AG09319 (cell line): ENCODE results near the gene FBXL16.

Source experiments
- DNase-seq: peaks from one replicate; pipeline ENCODE4 v3.0.0-alpha.2; 2010; ENCODE audit warnings: low read depth; ENCODE audit errors: extremely low read depth
- CTCF ChIP-seq: IDR thresholded peaks from 2 replicates; pipeline ENCODE4 v1.5.1; 2011; ENCODE audit warnings: low read depth, mild to moderate bottlenecking, inconsistent platforms, low read length, moderate library complexity

The FBXL16 gene

DNA sequence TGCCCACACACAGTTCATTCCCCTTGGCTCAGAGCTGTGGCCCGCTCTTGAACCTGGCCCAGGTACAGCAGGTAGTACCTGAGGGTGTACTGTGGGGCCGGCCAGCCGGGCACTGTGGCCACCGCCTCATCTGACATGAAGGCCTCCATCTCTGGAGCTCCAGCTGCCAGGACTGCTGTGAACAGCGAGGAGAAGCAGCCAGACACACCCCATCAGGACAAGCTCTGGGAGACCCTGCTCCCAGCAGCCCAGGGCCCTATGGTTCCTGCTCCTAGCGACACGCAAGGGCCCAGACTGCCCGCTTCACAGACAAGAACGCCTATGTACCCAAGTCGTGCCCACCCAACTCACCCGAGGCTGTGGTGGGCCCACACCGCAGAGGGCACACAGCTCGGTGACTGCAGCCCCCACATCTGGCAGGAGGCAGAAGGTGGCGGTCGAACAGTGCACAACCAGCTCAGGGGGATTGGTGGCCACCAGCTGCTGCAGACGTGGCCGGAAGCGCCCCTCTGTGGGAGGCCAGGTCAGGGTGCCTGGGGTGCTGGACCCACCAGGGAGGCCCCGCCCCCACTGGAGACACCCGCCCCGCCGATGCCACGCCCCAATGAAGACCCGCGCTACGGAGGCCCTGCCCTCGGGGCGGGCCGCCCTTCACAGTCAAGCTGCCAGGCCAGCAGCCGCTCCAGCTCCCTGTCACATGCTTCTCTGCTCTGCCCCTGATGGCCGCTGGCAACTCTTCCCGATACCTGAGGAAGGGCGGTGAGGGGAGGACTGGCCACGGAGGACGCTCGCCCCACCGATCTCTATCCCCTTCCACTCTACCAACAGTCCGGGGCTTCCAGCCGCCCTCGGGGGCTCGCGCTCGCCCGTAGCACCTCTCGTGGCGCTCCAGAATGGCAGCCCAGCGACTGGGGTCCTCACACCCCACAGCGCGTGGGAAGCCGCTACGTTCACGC, 26.5 kb downstream of the FBXL16 start:
- DNase-seq = no peak
- TF ChIP-seq CTCF = no peak

DNA sequence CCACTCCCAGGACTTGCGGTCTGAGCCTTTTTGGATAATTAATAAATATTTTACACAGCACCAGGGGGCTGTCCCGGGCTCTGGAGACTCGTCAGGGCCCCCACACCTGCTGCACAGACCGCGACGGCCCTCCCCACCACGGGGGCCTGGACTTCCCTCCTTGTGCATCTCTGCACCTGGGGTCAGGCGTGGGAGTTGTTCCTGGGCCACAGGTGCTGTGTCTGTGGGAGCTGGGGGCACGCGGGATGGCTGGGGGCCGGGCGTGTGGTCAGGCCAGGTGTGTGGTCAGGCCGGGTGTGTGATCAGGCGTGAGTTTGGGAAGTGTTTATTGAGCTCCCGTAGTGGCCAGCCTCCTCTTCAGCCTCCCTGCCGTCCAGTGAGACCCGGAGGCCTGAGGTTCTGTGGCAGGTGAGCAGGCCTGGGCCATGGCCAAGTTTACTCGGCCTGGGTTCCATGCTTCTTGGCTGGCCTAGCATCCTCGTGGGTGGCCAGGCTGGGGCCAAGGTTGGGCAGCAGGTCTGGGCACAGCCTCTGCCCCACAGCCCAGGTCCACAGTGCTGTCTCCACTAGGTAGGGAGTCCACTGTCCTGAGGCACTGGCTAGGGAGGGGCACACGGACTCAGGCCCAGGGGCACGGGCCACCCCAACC, 27.3 kb downstream of the FBXL16 start:
- TF ChIP-seq CTCF = no peak
- no peak for DNase-seq

DNA sequence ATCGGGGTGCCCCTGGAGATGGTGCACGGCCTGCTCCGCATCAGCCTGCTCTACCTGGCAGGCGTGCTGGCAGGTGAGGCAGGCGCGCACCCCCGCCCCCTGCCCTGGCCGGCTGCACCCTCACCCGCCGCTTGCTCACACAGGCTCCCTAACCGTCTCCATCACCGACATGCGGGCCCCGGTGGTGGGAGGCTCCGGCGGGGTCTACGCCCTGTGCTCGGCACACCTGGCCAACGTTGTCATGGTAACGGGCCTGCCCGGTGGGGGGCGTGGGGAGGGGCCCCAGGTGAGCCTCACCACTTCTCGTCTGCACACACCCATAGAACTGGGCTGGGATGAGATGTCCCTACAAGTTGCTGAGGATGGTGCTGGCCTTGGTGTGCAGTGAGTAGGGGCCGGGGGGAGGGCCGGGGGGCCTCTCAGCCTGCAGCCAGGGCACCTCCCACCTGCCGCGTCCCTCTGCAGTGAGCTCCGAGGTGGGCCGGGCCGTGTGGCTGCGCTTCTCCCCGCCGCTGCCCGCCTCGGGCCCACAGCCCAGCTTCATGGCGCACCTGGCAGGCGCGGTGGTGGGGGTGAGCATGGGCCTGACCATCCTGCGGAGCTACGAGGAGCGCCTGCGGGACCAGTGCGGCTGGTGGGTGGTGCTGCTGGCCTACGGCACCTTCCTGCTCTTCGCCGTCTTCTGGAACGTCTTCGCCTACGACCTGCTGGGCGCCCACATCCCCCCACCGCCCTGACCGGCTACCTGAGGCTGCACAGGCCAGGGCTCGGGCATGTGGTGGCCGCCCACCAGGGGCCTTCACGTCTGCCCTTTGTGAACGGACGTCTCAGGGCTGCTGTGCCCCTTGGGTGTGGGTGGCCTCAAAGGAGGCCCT, 28.0 kb downstream of the FBXL16 start:
- no peak for DNase-seq

DNA sequence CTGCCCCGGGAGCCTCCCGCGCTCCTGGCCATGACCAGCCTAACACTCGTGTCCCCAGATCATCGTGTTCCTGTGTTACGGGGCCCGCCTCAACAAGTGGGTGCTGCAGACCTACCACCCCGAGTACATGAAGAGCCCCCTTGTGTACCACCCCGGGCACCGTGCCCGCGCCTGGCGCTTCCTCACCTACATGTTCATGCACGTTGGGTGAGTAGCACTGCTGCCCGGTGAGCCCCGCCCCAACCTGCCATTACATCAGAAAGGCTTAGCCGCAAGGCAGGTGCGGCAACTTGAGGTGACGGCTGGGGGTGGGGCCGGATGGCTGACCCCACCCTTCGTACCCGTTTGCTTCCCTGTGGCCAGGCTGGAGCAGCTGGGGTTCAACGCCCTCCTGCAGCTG, 28.7 kb downstream of the FBXL16 start:
- no peak for TF ChIP-seq CTCF
- DNase-seq = no peak

More for the DNA sequence above, 28.0 kb downstream of the FBXL16 start:
- no peak for TF ChIP-seq CTCF

- no peak for TF ChIP-seq CTCF
- no peak for DNase-seq
These were observed 29.1 kb downstream of the FBXL16 start for GRCh38 chr16:676565-676902.

DNA sequence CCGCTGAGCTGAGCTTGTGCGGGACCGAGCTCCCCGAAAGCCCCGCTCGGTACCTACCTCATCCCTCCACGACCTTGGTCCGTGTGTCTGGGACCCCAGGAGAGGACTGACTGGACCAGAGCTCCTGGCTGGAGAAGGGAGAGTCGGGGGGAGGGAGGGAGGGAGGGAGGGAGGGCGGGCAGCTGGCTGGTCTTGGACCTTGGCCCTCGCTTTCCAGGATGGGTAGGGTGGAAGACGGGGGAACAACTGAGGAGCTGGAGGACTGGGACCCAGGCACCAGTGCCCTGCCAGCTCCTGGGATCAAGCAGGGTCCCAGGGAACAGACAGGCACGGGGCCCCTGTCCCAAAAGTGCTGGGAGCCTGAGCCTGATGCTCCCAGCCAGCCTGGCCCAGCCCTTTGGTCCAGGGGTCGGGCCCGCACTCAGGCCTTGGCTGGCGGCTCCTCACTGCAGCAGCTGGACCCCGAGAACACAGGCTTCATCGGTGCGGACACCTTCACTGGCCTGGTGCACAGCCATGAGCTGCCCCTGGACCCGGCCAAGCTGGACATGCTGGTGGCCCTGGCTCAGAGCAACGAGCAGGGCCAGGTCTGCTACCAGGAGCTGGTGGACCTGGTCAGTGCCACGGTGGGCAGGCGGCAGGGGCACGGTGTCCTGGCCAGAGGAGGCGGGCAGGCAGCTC, 29.6 kb downstream of the FBXL16 start:
- TF ChIP-seq CTCF = no peak
- no peak for DNase-seq
